Measurements from ENCODE around the gene WDR75.

WDR75 gene

DNA sequence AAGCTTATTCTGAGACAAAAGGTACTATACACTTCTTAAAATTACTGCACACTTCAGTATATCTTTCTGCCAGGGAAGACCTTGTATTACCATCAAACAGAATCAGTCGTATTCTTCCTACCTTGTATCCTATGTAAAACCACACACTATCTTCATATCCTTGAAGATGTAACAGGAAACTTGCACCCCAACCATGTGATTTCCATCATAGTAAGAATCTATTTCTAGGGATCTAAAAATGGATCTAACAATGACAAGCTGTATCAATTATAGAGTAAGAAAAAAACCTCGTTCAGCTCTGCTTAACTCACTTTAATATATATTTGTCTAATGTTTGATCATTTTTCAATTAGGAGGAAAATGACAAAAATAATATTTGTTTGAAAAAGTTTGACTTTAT is 60.2 kb downstream of the WDR75 start:
- DNase-seq: no peak

DNA sequence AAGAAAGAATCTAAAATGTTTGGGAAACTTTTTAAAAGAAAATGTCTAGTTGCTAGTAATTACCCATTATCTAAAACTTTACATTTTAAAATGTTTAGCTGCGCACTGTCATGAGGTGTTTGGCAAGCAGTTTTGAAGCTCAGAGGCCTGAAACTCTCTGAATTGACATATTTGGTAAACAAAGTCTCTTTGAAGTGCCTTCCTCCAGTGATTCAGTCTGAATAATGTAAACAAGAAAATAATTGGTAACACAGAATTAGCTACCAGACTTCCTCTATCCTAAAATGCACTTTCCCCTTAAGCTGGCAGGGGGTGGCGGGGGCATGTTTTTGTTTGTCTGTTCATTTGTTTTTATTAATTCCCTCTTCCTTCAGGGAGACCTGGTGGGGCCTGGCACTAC is 61.4 kb downstream of the WDR75 start:
- DNase-seq: no peak

DNA sequence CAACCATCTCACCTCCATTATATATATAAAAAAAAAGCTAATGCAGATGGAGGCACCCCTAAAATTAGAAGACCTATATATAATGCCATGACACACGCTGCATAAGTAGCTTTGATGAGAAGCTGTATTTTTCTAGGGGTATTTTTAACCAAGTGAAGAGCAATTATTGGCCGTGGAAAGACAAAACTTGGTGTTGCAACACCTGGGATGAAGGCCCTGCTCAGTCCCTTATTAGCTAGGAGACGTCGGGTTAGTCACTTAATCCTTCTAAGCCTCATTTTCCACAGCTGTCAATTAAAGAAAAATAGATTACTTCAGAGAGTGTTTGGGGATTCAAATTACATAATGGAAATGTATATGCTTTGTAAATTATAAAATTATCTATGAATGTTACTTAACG is 63.0 kb downstream of the WDR75 start:
- DNase-seq: no peak

DNA sequence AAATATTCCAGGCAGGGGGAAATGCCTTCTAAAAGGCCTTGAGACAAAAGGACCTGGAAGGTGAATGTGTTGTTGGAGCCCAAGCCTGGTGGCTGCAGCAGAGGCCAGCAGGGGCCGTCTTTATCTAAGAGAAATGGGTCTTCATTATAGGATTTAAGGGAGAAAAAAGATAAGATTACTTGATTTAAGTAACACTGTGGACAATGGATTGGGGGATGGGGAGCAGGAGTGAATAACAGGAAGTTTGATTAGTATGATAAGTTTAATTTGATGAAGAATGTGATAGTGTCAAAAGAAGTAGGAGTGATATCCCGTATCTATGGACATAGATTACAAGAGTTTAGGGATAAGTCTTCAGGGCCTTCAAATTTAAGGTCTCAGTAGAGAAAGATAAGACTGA is 64.2 kb downstream of the WDR75 start:
- DNase-seq: no peak

DNA sequence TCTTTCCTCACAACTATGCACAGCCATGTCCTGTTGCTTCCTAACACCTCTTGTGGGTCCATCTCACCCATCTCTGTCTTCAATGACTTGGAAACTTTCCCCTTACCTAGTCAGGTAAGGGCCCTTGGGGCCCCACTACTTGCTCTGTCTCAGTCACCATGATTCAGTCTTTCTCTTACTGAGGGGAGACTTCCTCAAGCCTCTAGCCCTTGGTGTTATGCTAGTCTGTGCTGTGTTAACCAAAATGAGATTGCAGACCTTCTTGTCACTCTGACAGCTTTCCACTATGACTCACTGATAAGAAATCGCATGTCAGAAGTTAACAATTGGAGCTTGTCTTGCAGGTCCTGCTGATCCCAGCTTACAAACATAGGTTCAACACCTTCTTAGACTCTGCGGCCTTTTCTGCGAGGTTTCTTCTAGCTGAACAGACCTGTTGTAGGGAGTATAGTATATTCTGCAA is 65.3 kb downstream of the WDR75 start:
- DNase-seq: no peak

DNA sequence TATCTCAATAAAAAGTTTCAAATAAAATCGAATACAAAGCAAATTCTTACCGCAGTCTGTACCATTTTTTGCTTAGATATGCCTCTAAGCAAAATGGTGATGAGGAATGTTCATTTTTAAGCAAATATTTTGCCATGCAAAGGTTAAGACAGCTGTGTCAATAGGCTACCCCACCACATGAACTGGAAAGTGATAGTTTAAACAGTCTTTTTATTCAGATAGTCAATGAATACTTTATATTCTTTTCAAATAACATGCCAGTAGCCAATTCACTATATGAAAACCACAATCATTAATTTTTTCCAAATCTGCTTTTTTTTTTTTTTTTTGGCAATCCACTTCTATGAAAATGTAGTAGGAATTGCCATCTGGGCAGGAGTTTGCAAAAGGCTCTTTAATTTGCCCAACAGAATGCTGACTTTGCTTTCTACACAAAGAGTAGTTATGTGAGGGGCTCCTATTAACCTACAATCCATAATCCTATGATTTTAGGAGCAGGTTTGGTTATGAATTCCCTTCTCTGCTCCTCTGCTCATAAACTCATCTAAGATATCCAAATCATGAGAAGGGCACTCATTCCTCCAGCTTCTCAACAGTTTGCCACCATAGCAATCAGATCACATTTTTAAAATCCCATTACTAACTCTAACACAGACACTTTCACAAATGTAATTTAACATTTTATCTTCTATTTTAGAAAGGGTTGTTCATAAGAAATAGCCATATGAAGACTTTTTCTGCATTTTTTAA is 70.1 kb downstream of the WDR75 start:
- no peak for DNase-seq

DNA sequence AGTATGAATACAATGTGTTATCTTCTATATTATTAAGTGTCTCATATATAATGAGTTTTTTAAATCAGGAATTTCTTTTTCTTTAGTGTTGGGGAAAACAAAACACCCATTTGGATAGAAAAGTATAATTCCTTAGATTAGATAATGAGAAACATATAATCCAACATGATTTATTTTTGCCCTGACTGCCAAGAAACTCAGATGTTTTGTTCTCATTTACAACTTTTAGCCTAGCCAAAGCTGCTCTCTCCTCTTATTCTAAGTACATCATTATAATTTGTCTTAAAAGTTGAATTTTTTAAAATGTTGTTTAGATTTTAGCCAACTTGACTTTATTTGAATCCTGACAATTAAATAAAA is 70.7 kb downstream of the WDR75 start:
- DNase-seq: no peak

DNA sequence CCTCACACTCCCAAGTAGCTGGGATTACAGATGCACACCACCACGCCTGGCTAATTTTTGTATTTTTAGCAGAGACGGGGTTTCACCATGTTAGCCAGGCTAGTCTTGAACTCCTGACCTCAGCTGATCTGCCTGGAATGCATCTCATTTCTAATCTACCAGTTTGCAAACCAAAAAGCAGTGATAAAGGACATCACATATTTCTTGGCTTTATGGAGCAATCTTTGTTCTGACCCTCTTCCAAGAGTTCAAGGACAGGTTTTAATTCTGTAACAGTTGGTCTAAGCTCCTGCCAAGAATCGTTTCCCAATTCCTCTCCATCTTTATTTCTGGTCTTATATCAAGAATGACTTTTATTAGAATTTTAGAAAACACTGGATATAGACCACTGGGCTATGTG is 71.6 kb downstream of the WDR75 start:
- no peak for DNase-seq

DNA sequence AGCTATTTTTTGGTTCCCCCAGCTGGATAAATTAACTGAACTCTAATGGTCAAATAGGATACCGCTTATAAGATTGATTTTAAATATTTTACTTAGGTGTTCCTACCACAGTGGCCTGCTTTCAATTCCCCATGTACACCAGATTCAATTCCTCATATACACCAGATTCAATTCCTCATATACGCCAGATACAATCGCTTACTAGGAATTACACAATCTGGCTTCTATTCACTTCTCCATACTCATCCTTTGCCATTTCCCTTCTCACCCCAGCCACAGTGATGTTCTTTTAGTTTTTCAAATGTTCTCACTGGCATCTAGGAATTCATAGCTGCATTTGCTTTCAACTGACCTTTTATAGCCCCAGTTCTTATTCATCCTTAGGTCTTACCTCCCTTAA is 72.8 kb downstream of the WDR75 start:
- no peak for DNase-seq

DNA sequence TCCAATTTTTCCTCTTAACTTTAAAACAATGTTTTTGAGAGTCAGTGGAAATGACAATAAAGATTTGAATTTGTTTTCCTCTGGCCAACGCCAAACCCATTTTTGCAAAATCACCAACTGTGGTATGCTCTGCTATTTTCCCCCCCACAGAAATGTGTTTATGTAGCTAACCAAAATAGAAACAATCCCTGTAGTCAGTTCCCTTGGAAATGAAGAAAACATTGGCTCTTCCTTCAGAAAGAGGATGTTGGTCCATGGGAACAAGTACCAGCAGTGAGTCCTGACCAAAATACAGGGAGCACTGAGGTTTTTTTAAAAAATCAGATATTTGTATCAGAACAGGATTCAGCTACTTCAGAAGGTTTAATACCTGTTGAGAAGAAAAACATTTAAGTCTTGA is 74.0 kb downstream of the WDR75 start:
- DNase-seq: no peak

DNA sequence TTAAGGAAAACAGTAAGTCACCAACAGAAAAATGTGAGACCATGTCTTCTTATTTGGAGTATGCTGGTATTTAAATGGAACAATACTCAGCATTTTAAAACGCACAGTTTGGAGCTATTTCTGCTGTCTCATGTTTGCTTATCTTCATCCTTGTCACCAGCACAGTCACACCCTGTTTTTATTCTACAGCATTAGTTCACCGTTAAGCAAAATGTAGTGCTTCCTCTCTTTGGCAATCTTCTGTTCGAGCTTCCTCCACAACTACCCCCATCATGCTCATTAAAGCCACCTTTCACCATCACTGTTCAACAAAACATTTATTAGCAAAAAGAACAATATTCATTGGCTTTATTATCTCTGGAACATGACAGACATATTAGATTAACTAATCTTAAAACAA is 75.3 kb downstream of the WDR75 start:
- no peak for DNase-seq

DNA sequence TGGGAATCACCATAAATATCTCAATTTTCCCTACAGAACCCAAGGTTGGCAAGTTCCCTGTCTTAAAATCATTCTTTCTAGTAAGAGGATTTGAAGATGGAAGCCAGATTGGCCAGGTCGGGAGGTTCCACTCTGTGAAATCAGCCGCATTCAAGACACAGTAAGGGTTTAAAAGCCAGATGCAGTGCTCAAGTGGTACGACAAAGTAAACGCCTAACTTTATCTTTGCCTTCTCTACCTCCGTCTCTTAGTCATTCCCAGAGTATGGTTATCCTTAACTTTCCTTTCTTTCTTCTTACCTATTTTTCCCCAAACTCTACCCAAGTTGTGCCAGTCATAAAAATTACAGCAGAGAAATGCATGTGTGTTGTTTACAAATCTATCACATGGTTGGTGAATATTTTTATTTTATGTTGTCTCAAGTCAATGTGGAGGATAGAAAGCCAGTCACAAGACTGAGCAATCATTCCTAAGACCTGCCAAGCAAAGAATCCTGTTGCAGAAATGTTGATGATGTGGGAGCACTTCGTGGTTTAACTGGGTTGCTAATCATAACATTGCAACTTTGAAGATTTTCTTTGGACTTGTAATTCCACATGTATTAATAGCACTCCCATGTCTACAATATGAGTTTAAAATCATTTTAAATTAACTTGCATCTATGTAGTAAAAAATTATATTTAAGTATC is 76.7 kb downstream of the WDR75 start:
- DNase-seq: no peak

DNA sequence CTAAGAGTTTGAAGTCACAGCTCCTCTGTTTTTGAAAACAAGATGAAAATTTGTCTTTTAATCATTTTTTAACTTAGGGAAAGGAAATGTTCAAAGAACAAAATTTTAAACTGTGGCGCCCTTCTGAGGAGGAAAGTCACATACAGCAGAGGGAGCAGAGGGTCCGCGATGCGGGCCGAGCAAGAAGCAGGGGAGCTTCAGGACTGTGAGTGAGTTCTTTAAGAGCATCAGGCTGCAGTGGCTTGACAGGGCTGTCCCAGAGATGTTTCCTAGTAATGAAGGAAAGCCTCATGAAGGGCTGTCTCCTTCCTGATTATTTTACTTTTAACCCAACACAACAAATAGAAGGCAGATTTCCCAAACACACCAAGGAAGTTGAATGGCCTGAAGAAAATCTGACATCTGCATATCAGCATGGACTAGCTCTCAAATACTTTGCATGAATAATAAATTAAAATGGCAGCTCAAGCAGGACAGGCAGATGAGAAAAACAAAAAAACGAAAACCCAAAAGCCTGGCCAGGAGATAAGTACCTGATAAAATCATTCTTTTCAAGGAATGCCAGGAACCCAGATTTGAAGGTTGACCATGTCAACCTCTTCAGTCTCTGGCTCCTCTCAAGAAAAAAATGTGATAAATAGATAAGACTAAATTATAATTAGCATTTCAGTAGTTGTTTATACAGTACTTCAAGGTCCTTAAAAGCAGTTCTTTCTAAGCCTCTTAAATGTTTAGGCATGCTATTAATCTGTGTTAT is 78.5 kb downstream of the WDR75 start:
- no peak for DNase-seq

DNA sequence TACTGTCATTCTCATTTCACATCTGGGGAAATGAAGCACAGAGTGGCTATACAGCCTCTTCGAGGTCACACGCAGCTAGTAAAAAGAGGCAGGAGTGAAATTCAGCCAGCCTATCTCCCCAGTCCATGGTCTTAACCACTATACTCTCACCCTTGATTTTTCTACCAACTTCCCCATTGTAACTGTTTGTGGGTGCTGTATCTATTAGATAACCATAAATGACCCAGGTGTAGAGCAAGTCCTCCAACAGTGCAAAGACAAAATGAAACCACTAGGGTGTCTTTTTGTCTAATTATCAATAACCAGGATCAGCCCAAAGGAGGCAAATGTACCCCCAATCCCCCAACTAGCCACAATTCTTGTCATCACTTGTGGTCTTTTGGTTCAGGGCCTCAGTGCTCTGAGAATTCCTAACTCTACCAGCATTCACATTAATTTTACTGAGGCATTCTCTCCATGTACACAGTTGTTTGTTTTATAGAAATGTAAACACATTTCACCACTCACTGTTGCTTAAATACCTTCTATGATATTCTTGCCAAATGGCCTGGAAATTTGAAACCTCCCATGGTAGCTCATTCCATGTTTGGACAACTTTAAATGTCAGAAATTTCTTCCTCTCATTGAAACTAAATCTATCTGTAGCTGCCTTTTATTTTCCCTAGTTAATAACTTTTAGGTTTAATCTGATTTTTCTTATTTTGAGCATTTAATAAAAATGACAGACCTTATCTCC is 80.6 kb downstream of the WDR75 start:
- DNase-seq: no peak

DNA sequence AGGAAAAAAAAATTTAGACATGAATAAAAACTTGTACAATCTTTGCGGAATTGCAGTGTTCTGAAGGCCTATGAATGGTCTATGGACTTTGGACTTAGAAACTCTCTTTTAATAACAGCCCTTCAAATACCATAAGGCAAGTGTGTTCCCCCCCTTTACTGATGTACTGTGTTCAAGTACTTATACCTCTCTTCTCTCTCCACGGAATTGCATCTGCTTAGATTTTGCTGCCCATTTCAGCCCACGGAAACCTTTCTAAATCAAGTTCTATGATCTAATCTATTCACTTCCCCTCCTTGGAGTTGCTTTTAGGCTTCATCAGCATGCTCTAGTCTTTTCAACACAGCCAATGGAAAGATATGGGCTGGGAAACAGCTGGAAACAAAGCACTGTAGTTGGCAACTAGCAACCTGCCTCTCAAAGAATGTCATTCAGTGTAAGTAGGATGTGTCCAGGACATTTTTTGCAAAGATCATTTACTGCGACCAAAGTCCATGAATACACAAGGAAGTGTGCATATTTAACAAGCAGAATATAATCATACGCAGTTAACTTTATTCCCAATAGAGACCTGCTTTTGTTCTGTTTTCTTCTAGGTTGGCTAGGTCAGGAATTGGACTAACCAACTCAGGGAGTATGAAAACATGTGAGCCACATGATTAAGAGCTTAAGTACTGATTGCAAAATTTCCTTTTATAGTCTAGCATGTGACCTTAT is 81.3 kb downstream of the WDR75 start:
- no peak for DNase-seq

DNA sequence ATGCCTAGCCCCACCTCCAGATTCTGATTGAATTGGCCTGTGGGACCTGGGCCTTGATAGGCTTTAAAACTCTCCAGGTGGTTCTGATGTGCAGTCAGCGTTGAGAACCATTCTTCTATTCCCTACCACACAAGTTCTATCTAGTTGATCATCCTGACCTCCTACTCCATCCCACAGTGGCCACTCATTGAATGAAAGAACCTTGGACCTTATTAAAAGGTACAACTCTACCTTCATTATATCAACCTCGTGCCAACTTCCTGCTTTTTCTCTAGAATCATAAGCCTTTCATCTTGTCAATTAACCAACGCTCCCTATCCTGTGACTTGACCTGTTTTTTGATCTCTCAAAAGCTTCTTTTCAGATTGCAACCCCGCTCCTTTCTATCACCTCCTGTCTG is 83.5 kb downstream of the WDR75 start:
- DNase-seq: no peak

Data from stimulated activated CD4-positive, alpha-beta T cell treated with anti-CD3 and anti-CD28 coated beads, Interleukin-12 subunit alpha, Interleukin-12 subunit beta, amount 100 ng/mL, for 4 hours (primary cell).